AG09319 (cell line): ENCODE data around the gene CC2D2A.

Experiments used
- DNase-seq: peaks from one replicate; pipeline ENCODE4 v3.0.0-alpha.2; 2010; ENCODE audit warnings: low read depth; ENCODE audit errors: extremely low read depth
- TF ChIP-seq, protein P1 (sequence below): IDR thresholded peaks from 2 replicates; pipeline ENCODE4 v1.5.1; 2011; ENCODE audit warnings: low read depth, mild to moderate bottlenecking, inconsistent platforms, low read length, moderate library complexity

CC2D2A gene

DNA sequence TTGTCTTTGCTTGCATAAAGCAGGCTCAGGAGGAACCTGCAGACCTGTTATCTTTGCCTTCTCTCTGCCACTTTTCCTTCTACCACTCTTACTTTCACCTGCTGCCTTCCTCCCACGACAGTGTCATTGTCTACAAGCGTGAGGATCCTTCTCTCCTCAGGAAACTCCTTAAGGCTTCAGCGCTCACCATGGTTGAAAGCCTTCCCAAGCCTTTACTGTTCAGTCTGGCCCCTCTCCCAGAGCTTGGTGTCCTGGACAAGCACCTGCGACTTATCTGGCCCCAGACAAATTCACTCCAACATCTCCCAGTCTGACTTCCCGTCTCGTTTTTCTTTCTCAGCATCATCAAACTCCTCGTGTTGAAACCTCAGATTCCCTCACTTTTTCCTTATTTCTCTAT, 31.0 kb downstream of the CC2D2A start:
- no peak for DNase-seq
- TF ChIP-seq, protein P1, sequence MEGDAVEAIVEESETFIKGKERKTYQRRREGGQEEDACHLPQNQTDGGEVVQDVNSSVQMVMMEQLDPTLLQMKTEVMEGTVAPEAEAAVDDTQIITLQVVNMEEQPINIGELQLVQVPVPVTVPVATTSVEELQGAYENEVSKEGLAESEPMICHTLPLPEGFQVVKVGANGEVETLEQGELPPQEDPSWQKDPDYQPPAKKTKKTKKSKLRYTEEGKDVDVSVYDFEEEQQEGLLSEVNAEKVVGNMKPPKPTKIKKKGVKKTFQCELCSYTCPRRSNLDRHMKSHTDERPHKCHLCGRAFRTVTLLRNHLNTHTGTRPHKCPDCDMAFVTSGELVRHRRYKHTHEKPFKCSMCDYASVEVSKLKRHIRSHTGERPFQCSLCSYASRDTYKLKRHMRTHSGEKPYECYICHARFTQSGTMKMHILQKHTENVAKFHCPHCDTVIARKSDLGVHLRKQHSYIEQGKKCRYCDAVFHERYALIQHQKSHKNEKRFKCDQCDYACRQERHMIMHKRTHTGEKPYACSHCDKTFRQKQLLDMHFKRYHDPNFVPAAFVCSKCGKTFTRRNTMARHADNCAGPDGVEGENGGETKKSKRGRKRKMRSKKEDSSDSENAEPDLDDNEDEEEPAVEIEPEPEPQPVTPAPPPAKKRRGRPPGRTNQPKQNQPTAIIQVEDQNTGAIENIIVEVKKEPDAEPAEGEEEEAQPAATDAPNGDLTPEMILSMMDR: no peak

DNA sequence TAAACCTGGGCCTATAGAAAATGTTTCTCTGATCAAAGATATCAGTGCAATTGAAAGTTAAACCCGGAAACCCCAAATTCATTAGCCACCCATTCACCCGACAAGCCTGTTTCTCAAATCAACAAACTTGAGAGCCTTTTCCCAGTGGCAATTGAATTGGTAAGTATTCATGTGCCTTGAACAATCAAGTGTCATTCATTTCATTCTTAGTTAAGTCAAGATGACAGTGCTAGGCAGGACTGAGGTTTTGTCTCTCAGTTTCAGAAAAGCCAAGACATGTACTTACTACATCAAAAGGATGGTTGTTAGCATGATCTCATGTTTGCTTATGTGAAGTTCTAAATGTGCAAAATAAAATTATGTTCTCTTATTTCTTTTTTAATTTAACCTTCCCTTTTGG, 32.3 kb downstream of the CC2D2A start:
- DNase-seq: no peak
- TF ChIP-seq, protein P1: no peak

DNA sequence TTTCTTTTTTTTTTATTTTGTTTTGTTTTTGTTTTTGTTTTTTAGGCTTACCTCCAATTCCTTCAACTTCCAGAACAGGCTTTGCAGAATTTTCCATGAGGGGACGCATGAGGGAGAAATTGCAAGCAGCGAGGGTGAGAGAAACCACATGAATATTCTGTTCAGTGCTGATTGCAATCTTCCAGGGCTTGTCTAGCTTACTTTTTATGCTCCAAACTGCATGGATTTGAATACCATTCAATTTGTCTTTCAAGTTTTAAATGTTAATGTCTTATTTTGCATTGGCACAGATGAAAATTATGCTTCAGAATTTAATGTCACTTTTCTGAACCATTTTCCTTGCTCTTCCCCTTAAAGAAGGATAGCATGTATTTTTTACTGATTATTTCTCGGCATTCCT, 32.7 kb downstream of the CC2D2A start:
- TF ChIP-seq, protein P1: no peak
- DNase-seq: no peak

DNA sequence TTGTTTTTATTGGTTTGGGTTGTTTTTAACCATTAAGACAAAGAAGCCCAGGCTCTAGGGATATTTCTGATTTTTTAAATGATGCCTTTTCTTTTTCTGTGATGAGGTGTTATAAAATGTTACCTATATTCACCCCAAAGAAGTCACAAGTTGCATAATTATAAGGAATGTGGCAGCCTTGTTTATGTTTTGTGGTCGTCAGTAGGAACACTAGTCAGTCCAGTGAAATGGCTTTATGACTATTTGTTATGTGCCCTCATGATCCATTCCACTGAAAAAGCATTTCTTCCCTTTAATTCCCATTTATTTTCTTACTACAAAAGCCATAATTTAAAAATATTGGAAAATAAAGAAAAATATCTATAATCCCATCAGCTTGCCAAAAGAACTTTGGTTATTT, 34.4 kb downstream of the CC2D2A start:
- TF ChIP-seq, protein P1: no peak
- DNase-seq: no peak

DNA sequence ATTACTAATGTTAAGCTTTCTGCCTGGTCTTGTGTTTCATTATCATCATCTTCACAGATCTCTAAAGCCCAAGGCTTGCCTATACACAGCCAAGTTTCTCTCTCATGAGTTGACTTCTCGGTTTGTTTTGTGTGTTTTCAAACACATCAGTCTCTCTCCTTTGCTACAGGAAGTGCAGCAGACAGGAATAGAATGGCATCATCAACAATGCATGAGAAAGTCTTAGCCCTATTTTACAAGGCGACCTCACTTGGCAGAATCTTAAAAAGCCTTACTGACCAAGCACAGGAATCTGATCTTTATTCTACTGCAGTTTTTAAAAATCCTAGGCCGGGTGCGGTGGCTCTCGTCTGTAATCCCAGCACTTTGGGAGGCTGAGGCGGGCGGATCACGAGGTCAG, 36.8 kb downstream of the CC2D2A start:
- no peak for DNase-seq
- TF ChIP-seq, protein P1: no peak

DNA sequence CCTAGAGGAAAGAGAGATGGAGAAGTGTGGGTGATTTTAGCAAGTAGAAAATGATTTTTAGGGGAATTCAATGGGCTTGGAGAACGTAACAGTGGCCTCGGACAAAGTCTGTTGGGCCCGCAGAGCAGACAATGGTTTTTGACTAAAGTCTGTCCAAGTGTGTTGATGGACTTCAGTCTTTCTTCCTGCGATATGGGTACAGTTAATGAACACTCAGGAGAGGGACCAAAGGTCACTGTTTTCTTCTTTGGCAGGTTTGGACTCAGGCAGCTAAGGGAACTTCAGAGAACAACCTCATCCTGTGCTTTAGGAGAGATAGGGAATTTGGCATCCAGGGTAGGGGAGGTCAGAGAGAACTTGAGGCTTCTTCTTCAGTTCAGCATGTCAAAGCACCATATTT, 38.0 kb downstream of the CC2D2A start:
- TF ChIP-seq, protein P1: no peak
- no peak for DNase-seq

DNA sequence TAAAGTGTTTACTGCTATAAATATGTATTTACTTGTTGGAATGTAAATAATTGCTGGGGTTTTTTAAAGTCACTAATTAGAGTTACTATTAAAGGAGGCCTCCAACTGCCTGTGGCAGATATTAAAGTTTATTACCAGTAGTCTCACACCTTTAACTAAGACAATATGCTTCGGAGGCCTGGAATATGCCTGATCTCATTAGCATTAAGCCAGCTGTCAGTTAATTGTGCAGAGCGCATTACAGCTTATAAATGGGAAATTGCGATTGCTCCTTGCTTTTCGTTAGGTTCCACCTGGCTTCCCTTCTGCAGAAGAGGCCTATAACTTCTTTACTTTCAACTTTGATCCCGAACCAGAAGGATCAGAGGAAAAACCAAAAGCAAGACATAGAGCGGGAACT, 41.3 kb downstream of the CC2D2A start:
- no peak for DNase-seq
- TF ChIP-seq, protein P1: no peak
